Measurements from ENCODE around the gene RPS8.
"Not testable (repeated sequence)": the region's sequence is repeated elsewhere in the genome, so short reads cannot be mapped to it uniquely, and the experiment has no call there.

The RPS8 gene

DNA sequence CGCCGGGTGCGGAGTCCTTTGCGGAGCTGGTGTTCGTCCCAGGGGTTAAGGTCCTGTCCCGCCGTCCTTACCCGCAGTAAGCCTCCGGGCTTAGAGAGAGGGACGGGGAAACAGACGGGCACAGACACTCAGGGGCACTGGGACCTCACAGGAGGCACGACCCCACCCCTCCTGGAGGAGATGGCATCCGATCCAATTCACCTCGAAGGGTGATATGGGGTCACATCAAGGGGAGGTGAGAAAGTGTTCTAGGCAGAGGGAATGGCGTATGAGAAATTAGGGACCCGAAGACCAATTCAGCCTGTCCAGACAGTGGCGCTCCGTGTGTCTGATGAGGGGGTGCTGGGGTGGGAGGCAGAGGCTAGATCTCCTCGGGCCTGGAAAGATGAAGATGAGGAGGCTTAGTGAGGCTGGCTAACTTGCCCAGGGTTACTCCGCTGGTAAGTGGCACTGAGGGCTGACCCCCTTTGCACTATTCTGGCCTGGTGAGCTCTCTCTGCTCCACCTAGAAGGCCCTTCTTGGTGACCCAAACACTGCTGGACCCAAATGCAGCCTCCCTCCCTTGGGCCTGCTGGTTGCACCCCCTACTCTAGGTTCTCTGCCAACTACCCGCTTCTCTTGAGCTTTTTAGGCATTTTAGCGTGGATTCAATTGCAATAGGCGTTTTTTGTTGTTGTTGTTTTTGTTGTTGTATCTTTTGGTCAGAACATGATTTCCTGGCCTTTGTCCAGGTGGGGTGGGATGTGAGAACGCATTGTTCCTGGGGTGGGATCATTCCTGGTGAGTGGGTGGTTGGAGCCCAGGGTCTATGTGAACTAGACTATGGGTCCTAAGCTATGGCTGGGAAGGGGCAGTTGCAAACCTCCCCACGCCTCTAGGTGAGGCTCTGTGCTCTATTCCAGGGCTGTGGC, 45.2 kb downstream of the RPS8 start:
- DNase-seq (ENCODE audit: low read depth) = no peak

DNA sequence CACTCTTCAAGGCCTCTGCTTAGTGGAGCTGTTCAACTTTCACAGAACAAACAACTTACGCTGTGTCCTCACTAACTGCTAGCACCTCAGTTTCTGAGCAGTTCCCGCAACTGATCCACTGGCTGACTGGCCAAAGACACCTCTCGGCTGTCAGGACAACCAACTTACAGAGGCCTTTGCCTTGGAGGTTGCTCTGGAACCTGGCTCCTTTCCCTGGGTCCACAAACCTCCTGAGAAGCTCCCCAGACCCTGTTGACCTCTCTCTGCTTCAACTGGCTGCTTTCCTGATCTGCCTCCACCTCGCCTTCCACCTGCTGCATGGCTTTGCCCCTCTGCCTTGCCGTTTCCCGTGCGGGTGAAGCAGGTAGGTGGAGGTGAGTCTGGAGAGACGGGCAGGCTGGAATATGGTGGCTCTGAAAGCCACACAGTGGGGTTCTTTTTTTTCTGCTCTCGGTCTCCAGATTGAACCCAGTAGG, 45.9 kb downstream of the RPS8 start:
- no peak for DNase-seq (ENCODE audit: low read depth)

DNA sequence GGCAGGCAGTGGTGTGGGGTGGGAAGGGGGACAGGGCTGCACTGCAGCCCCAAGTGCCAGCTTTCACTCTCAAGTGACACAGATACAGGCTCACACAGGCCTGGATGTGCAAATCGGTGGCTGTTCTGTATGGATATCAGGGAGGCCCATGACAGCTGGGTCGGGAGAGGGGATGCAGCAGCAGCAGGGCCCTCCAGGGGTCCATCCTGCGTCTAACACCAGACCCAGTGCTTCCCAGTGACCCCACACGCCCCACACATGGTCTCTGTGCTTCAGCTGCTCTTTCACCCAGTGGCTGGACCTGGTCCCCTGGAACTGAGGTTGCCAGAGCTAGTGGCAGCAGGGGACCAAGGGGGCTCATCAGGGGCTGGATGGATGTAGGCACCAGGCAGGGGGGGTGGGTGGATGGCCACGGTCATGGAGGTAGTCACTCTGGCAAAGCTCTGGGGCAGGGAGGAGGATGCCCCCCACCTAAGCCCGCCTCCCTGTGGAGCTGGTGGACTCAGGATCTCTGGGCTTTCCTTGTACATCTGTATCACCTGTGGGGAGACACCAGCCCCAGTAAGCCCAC, 46.9 kb downstream of the RPS8 start:
- DNase-seq (ENCODE audit: low read depth) = no peak

- DNase-seq (ENCODE audit: low read depth) = no peak
Measured at GRCh38 chr1:44822981-44823451, 47.7 kb downstream of the RPS8 start.

DNA sequence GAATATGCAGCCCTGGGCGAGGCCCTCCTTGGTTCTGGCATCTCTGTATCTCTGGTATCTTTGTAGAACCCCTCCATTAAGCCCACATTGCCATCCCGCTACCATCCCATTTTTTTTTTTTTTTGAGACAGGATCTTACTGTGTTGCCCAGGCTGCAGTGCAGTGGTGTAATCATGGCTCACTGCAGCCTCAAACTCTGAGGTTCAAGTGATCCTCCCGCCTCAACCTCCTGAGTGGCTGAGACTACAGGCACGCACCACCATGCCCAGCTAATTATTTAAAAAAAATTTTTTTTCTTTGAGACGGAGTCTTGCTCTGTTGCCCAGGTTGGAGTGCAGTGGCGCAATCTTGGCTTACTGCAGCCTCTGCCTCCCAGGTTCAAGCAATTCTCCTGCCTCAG, 49.1 kb downstream of the RPS8 start:
- DNase-seq (ENCODE audit: low read depth) = not testable (repeated sequence)

DNA sequence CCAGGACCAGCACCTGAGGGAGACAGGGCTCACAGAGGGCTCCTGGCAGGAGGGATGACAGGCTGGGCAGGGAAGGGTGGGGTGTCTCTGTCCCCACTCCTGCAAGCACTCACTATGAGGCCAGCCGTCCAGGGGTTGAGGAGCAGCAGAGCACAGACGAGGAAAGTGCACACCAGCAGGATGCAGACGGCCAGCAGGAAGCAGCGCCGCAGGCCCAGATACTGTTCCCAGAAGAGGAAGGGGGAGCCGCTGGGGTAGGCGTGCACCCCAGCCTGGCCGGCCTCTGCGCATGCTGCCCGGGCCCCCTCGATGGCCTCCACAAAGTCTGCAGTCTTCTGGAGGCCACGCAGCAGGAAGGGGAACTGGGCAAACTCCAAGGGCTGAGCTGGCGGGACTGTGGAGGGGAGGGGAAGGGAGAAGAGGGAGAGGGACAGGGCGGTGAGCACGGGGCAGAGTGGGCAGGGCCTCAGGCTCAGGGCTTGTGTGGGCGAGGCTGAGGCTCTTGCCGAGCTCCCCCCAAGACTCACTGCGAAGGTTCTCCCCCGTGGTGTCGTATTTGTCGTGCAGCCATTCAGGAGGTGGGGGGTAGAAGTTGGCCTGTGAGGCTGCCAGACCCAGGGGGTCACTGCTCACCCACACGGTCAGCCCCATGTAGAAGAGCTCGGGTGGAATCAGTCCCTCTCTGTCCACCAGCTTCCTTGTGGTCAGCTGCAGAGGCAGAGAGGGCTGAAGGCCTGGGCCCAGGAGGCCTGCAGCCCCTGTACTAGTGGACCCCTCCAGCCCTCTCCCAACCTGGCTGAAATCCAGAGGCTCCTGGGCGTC, 51.2 kb downstream of the RPS8 start:
- no peak for DNase-seq (ENCODE audit: low read depth)

- no peak for DNase-seq (ENCODE audit: low read depth)
Measured at GRCh38 chr1:44827197-44828002, 52.1 kb downstream of the RPS8 start.

- DNase-seq (ENCODE audit: low read depth) = no peak
Measured at GRCh38 chr1:44828003-44828651, 52.8 kb downstream of the RPS8 start.

Measured in stimulated activated CD8-positive, alpha-beta memory T cell treated with anti-CD3 and anti-CD28 coated beads, Interleukin-4, amount 100 ng/mL, for 24 hours (primary cell).